Panc1 (cell line): ENCODE measurements around the gene PHF13. TPM values are rescaled to one million over a fixed set of nuclear protein-coding genes. Genes with fewer than 3 reads are reported as not detected.
"Not testable (repeated sequence)": the region's sequence is repeated elsewhere in the genome, so short reads cannot be mapped to it uniquely, and the experiment has no call there.

Source experiments
- ATAC-seq: fragments of 200-7000 bp; cut with Tn5 transposase; 2 replicates; pipeline ENCODE4 v1.9.1; 2020; ENCODE audit warnings: mild to moderate bottlenecking, moderate library complexity
- BruUV-seq: library from RNA; stranded (reverse); fragments of 400-500 nt; replicated peaks from 2 replicates; lab custom pipeline; 2021; lab: Mats Ljungman, UMichigan
- CTCF ChIA-PET: fragments of 300-600 bp; sonication (Branson Sonifier 250); formaldehyde crosslinking; loops from one replicate; lab custom pipeline; 2022; ENCODE audit warnings: antibody characterized with exemption; lab: Charles Lee
- POLR2A ChIA-PET: fragments of 300-600 bp; sonication (Branson Sonifier 250); formaldehyde crosslinking; loops from one replicate; lab custom pipeline; 2022; ENCODE audit warnings: antibody characterized with exemption; lab: Charles Lee
- DNase-seq: peaks from one replicate; pipeline ENCODE4 v3.0.0-alpha.2; 2010; ENCODE audit warnings: low read depth, low spot score
- H3K27ac ChIP-seq: 2 replicates; pipeline ENCODE4 v1.5.1; 2011; ENCODE audit warnings: mild to moderate bottlenecking, low read length, inconsistent platforms
- H3K27me3 ChIP-seq: fragments of 200-500 bp; sonication (Bioruptor generic); 2 replicates; pipeline ENCODE4 v1.6.0; 2014; ENCODE audit warnings: low read length, inconsistent platforms; ENCODE audit not compliant: control insufficient read depth, insufficient read depth
- H3K36me3 ChIP-seq: fragments of 200-500 bp; sonication (Bioruptor generic); 2 replicates; pipeline ENCODE4 v1.5.1; 2014; ENCODE audit warnings: inconsistent platforms, mild to moderate bottlenecking, low read length, moderate library complexity; ENCODE audit not compliant: control insufficient read depth, insufficient read depth
- H3K4me1 ChIP-seq: 2 replicates; pipeline ENCODE4 v1.5.1; 2011; ENCODE audit warnings: inconsistent platforms, mild to moderate bottlenecking, low read length, moderate library complexity; ENCODE audit not compliant: control insufficient read depth, insufficient read depth
- H3K4me3 ChIP-seq, 2 experiments: 2 replicates each; pipeline ENCODE4 v1.5.1; 2011 to 2012; ENCODE audit warnings: low read depth in 2 of 2, low read length in 2 of 2, mild to moderate bottlenecking in 2 of 2, inconsistent platforms in 1 of 2, moderate library complexity in 1 of 2
- H3K9me3 ChIP-seq: fragments of 200-500 bp; sonication (Bioruptor generic); 2 replicates; pipeline ENCODE4 v1.5.1; 2014; ENCODE audit warnings: low read depth, mild to moderate bottlenecking, inconsistent platforms, low read length, moderate library complexity; ENCODE audit not compliant: control insufficient read depth, insufficient read depth
- CTCF ChIP-seq: fragments of 450-650 bp; IDR thresholded peaks from 2 replicates; pipeline ENCODE4 v1.5.1; 2017; ENCODE audit warnings: mild to moderate bottlenecking
- POLR2AphosphoS5 ChIP-seq: IDR thresholded peaks from 2 replicates; pipeline ENCODE4 v1.6.1; 2012; ENCODE audit warnings: mild to moderate bottlenecking, low read depth, low read length, moderate library complexity
- REST ChIP-seq, 2 experiments: IDR thresholded peaks; 2 replicates each; pipeline ENCODE4 v1.6.1; 2011 to 2012; ENCODE audit warnings: low read depth in 2 of 2, control low read depth in 1 of 2, low read length in 1 of 2, mild to moderate bottlenecking in 1 of 2, moderate library complexity in 1 of 2; ENCODE audit not compliant: insufficient read depth in 1 of 2
- SIN3A ChIP-seq: IDR thresholded peaks from 2 replicates; pipeline ENCODE4 v1.6.1; 2012; ENCODE audit warnings: low read depth, mild to moderate bottlenecking, low read length, moderate library complexity, borderline replicate concordance; ENCODE audit not compliant: insufficient read depth
- TCF7L2 ChIP-seq: IDR thresholded peaks from 2 replicates; pipeline ENCODE4 v1.6.1; 2011; ENCODE audit warnings: mild to moderate bottlenecking, low read depth, low read length, inconsistent platforms
- in situ Hi-C: cut with HindIII; loops from 2 replicates; pipeline ENCODE4 v1.10.0; 2016; ENCODE audit warnings: low sequenced_read_pairs, low pct_unique_long_range_greater_than_20kb
- intact Hi-C: fragments of 100-400 bp; cut with micrococcal nuclease; formaldehyde crosslinking; loops from one replicate; pipeline ENCODE4 v1.10.0; 2022; ENCODE audit not compliant: unreplicated experiment
- total RNA-seq: library from RNA; stranded (reverse); gene quantifications from one replicate; pipeline ENCODE4 v1.2.1, GENCODE V29; 2021; ENCODE audit not compliant: unreplicated experiment

The PHF13 gene
- total RNA-seq, 1 experiment from 2014 or later, result 41.8 TPM

GRCh38 chr1:6635910-6636760 is 22.6 kb downstream of the PHF13 start:
- intact Hi-C loops (no loop called here), in situ Hi-C loops (no loop called here)
- ATAC-seq, result no peak
- CTCF ChIA-PET, result no interaction called here
- DNase-seq, result no peak
- Histone ChIP-seq H3K4me1 (no peaks in the 10 kb centered on the region), H3K9me3 (no peaks in the 10 kb centered on the region), H3K4me3 (no peak overlapping the region), H3K27ac (no peak overlapping the region), H3K36me3 (peaks cover 8% of the 10 kb centered on the region), H3K27me3 (no peaks in the 10 kb centered on the region)
- POLR2A ChIA-PET, result interaction anchor here (0.6 kb wide), 1 partner anchor 509 kb away, joined by 3 read pairs; no protein-coding TSS in a partner anchor
- TF ChIP-seq SIN3A, result no peak
- TF ChIP-seq TCF7L2, result no peak
- TF ChIP-seq POLR2AphosphoS5, result no peak
- TF ChIP-seq CTCF, result no peak
- TF ChIP-seq REST (IDR thresholded peaks at IDR 0.05; ENCODE audit: insufficient read depth in 1 of 2, low read depth in 2 of 2, low read length in 1 of 2), result no peak
- no TSS peak for BruUV-seq

- H3K27me3 ChIP-seq, H3K27ac ChIP-seq, DNase-seq, BruUV-seq, H3K4me3 ChIP-seq, H3K36me3 ChIP-seq, ATAC-seq, intact Hi-C loops, CTCF ChIA-PET, H3K4me1 ChIP-seq, in situ Hi-C loops, H3K9me3 ChIP-seq: not testable (repeated sequence)
- POLR2A ChIA-PET, result interaction anchor here (0.6 kb wide), 1 partner anchor 508 kb away, joined by 3 read pairs; no protein-coding TSS in a partner anchor
Measured at GRCh38 chr1:6636778-6637177, 23.2 kb downstream of the PHF13 start.

- Histone ChIP-seq H3K4me1 (no peaks in the 10 kb centered on the region), H3K4me3 (no peak overlapping the region), H3K27me3 (no peaks in the 10 kb centered on the region), H3K27ac (no peak overlapping the region), H3K36me3 (peaks cover 8% of the 10 kb centered on the region), H3K9me3 (no peaks in the 10 kb centered on the region)
- DNase-seq (no peak), ATAC-seq (no peak)
- intact Hi-C loops, result no loop called here
- BruUV-seq, result no TSS peak
- ChIA-PET POLR2A (no interaction called here), CTCF (no interaction called here)
- TF ChIP-seq REST (IDR thresholded peaks at IDR 0.05; ENCODE audit: insufficient read depth in 1 of 2, low read depth in 2 of 2, low read length in 1 of 2) (no peak), CTCF (no peak), SIN3A (no peak), TCF7L2 (no peak), POLR2AphosphoS5 (no peak)
- in situ Hi-C loops, result no loop called here
Measured at GRCh38 chr1:6637770-6638169, 24.2 kb downstream of the PHF13 start.
